Measurements from ENCODE around the gene CUX1.
"Not testable (repeated sequence)": the region's sequence is repeated elsewhere in the genome, so short reads cannot be mapped to it uniquely, and the experiment has no call there.

CUX1 gene

DNA sequence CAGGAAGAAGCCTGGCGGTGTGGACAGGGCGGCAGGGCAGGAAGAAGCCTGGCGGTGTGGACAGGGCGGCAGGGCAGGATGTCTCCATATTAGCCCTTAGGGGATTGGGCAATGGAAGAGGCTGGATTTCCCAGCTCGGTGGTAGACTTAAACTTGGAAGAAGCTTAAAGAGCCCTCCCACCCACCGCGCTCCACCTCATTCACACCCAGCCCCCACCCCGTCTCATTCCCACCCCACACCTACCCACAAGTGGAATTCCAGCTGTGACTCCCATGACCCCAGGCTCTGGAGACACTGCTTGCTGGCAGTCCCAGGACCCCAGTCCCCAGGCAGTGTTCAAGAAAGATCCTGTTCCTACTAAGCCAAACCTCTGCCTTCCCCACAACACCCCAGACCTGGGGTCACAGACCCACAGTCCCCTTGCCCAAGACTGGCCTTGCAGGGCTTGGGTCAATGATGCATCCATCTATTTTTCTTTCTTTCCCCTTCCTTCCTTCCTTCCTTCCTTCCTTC lies 504.8 kb downstream of the CUX1 start:
- H3K4me3 ChIP-seq (ENCODE audit: low read depth, low read length) = no peak overlapping the region
- TF ChIP-seq, protein P1, sequence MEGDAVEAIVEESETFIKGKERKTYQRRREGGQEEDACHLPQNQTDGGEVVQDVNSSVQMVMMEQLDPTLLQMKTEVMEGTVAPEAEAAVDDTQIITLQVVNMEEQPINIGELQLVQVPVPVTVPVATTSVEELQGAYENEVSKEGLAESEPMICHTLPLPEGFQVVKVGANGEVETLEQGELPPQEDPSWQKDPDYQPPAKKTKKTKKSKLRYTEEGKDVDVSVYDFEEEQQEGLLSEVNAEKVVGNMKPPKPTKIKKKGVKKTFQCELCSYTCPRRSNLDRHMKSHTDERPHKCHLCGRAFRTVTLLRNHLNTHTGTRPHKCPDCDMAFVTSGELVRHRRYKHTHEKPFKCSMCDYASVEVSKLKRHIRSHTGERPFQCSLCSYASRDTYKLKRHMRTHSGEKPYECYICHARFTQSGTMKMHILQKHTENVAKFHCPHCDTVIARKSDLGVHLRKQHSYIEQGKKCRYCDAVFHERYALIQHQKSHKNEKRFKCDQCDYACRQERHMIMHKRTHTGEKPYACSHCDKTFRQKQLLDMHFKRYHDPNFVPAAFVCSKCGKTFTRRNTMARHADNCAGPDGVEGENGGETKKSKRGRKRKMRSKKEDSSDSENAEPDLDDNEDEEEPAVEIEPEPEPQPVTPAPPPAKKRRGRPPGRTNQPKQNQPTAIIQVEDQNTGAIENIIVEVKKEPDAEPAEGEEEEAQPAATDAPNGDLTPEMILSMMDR (IDR thresholded peaks at IDR 0.05; ENCODE audit: borderline replicate concordance, insufficient read depth, low read depth, low read length) = no peak

DNA sequence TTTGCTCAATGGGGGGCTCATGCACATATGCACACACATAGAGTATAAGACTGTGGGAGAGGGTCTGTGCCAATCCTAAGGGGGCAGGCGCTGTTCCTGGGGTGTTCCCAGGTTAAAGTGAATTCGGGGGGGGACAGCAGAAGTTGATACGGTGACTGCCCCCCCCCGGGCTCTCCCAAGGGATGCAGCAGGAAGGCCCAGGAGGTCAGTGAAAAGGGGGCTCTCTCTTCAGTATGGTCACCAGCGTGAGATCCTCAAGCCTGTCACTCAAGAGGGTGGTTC lies 506.4 kb downstream of the CUX1 start:
- TF ChIP-seq, protein P1 (IDR thresholded peaks at IDR 0.05; ENCODE audit: borderline replicate concordance, insufficient read depth, low read depth, low read length) = no peak
- no peak overlapping the region for H3K4me3 ChIP-seq (ENCODE audit: low read depth, low read length)

DNA sequence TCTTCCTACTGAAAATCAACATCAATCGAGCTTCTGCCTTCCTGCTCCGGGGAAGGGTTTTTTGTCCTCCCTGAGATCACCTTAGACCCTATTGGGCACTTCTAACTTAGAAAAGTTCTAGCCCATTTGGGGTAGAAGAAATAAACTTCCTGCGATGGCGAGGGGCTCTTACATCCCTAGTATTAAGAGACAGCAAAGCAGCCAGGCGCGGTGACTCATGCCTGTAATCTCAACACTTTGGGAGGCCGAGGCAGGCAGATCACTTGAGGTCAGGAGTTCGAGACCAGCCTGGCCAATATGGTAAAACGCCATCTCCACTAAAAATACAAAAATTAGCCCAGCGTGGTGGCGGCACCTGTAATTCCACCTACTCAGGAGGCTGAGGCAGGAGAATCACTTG lies 507.7 kb downstream of the CUX1 start:
- not testable (repeated sequence) for H3K4me3 ChIP-seq (ENCODE audit: low read depth, low read length)

DNA sequence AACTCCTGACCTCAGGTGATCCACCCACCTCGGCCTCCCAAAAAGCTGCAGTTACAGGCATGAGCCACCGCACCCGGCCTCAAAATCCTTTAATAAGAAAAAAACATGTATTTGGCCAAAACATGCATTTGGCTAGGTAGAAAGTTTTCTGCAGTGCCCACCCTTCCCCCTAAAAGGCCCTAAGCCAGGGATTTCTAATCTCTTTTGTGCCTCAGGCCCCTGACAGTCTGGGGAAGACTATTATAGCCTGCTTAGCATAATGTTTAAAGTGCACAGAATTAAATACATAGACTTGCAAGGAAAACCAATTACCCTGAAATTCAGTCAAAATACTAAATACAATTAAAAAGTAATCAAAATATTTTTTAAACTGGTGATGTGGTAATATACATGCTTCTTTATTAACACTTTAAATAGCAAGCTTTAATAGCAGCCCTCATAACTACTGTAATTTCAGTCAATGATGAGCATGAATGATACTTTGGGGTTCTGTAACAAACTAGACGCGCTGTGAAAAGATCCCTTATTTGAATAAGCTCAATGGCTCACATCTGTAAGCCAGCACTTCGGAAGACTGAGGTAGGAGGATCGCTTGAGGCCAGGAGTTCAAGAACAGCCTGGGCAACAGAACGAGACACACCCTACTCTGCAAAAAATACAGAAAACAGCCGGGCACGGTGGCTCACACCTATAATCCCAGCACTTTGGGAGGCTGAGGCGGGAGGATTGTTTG lies 508.9 kb downstream of the CUX1 start:
- no peak overlapping the region for H3K4me3 ChIP-seq (ENCODE audit: low read depth, low read length)
- TF ChIP-seq, protein P1 (IDR thresholded peaks at IDR 0.05; ENCODE audit: borderline replicate concordance, insufficient read depth, low read depth, low read length) = no peak

DNA sequence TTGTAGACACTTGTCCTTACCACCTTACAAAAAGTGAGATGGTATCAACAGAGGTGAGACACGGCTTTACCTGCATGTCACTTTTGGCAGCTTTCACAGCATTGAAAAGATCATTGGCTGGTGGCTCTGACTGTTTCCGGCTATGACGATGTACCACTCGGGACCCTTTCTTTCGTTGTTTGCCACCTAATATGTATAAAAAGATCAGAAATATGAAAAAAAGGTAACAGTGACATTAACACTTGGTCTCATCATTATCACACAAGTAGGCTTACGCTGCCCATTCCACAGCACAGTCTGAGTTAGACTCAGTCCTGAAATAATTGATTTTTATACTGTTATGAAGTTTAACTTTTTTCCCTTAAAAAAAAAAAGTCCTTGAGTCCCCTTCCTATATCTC lies 509.8 kb downstream of the CUX1 start:
- H3K4me3 ChIP-seq (ENCODE audit: low read depth, low read length) = not testable (repeated sequence)

DNA sequence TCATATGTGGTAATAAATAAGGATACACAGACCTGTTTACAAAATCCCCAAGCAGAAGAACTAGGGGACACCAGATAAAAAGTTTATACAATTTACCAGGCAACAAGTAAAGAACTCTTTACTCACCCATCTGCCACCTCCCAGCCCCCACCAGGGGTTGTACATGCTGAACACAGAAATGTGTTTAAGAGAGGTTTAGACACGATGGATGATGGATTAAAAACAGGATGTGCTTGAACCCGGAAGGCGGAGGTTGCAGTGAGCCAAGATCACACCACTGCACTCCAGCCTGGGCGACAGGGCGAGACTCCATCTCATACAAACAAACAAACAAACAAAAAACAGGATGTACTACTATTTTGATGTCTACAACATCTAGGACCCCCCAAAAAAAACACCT lies 511.4 kb downstream of the CUX1 start:
- not testable (repeated sequence) for H3K4me3 ChIP-seq (ENCODE audit: low read depth, low read length)

DNA sequence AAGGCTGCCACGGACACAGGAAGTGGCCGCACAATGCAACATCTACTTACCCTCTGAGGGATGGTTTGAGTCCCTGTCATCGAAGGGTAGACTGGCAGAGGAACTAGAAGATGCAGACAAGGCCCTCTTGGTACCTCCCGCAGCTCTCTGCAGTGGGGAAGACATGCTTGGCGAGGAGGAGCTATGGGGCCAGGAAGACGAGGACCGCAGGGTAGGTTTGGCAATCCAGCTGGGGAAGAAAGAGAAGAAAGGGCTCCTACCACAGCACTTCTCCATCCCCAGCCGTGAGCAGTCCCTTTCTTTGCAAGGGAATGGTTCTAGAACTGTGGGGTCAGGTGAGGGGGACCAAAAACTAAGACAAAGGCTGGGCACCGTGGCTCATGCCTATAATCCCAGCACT lies 511.9 kb downstream of the CUX1 start:
- not testable (repeated sequence) for H3K4me3 ChIP-seq (ENCODE audit: low read depth, low read length)

DNA sequence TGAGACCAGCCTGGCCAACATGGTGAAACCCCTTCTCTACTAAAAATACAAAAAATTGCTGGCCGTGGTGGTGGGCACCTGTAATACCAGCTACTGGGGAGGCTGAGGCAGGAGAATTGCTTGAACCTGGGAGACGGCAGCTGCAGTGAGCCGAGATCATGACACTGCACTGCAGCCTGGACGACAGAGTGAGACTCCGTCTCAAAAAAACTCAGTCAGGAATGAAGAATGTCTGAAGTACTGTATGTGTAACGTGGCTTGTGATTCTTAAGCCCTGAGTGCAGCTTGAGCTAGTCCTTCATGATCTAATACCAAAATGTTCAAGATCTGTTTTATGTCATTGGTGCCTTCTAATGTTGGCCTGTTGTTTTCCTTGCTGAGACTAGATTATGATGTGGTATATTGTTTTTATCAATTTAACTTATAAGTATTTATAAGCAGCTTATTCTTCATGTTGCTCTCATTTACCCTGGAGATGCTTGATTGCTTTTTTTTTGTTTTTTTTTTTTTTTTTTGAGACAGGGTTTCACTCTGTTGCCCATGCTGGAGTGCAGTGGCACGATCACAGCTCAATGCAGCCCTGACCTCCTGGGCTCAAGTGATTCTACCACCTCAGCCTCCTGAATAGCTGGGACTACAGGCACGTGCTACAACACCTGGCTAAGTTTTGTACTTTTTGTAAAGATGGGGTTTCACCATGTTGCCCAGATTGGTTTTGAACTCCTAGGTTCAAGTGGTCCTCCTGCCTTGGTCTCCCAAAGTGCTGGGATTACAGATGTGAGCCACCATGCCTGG lies 513.4 kb downstream of the CUX1 start:
- H3K4me3 ChIP-seq (ENCODE audit: low read depth, low read length) = not testable (repeated sequence)
